Mesenchymal stem cell (in vitro differentiated cells and primary cell): ENCODE measurements around the gene ARID1B.

Source experiments
- DNase-seq: peaks from one replicate; pipeline ENCODE4 v3.0.0-alpha.2; 2013
- H2AFZ ChIP-seq: one replicate; pipeline ENCODE4 v1.6.1; 2013; ENCODE audit warnings: low read depth, mild to moderate bottlenecking, control low read depth, inconsistent platforms, low read length, moderate library complexity
- H2AK5ac ChIP-seq: 2 replicates; pipeline ENCODE4 v1.6.1; 2013; ENCODE audit warnings: low read length, moderate library complexity, mild to moderate bottlenecking, inconsistent platforms; ENCODE audit not compliant: severe bottlenecking
- H2BK120ac ChIP-seq: one replicate; pipeline ENCODE4 v1.6.1; 2013; ENCODE audit warnings: low read depth, mild to moderate bottlenecking, inconsistent platforms, low read length, moderate library complexity
- H2BK12ac ChIP-seq, 2 experiments: one replicate each; pipeline ENCODE4 v1.6.1; 2013; ENCODE audit warnings: inconsistent platforms in 2 of 2, low read length in 2 of 2, mild to moderate bottlenecking in 2 of 2, moderate library complexity in 2 of 2, control low read depth in 1 of 2
- H2BK15ac ChIP-seq: one replicate; pipeline ENCODE4 v1.6.1; 2013; ENCODE audit warnings: mild to moderate bottlenecking, low read depth, inconsistent platforms; ENCODE audit not compliant: poor library complexity, severe bottlenecking
- H2BK5ac ChIP-seq: 2 replicates; pipeline ENCODE4 v1.6.1; 2013; ENCODE audit warnings: low read depth, mild to moderate bottlenecking, low read length, control low read depth, inconsistent platforms; ENCODE audit not compliant: poor library complexity, severe bottlenecking
- H3K14ac ChIP-seq, 2 experiments: one replicate each; pipeline ENCODE4 v1.6.1; 2013; ENCODE audit warnings: inconsistent platforms in 2 of 2, low read length in 2 of 2, control low read depth in 1 of 2, mild to moderate bottlenecking in 1 of 2, moderate library complexity in 1 of 2
- H3K18ac ChIP-seq, 2 experiments: one replicate each; pipeline ENCODE4 v1.6.1; 2013; ENCODE audit warnings: inconsistent platforms in 2 of 2, low read length in 2 of 2, control low read depth in 1 of 2, low read depth in 1 of 2, mild to moderate bottlenecking in 1 of 2
- H3K23ac ChIP-seq, 2 experiments: one replicate each; pipeline ENCODE4 v1.6.1; 2013; ENCODE audit warnings: inconsistent platforms in 2 of 2, low read length in 2 of 2, mild to moderate bottlenecking in 2 of 2, moderate library complexity in 2 of 2, control low read depth in 1 of 2
- H3K27ac ChIP-seq: 2 replicates; pipeline ENCODE4 v1.5.1; 2013; ENCODE audit warnings: mild to moderate bottlenecking, moderate library complexity, low read length, control low read depth, inconsistent platforms; ENCODE audit not compliant: poor library complexity, severe bottlenecking
- H3K27me3 ChIP-seq, 2 experiments: 2 replicates each; pipeline versions ENCODE4 v1.6.1 to v1.7.0; 2013; ENCODE audit warnings: low read length in 2 of 2, mild to moderate bottlenecking in 2 of 2, moderate library complexity in 2 of 2, control low read depth in 1 of 2, inconsistent platforms in 1 of 2; ENCODE audit not compliant: control insufficient read depth in 1 of 2, insufficient read depth in 1 of 2
- H3K36me3 ChIP-seq, 2 experiments: 2 replicates each; pipeline versions ENCODE4 v1.6.1 to v1.7.0; 2013; ENCODE audit warnings: low read length in 2 of 2, control low read depth in 1 of 2, inconsistent platforms in 1 of 2, low read depth in 1 of 2, mild to moderate bottlenecking in 1 of 2; ENCODE audit not compliant: insufficient read depth in 2 of 2, control insufficient read depth in 1 of 2
- H3K4ac ChIP-seq, 2 experiments: one replicate each; pipeline ENCODE4 v1.6.1; 2013; ENCODE audit warnings: inconsistent platforms in 2 of 2, low read length in 2 of 2, mild to moderate bottlenecking in 2 of 2, moderate library complexity in 2 of 2, control low read depth in 1 of 2, low read depth in 1 of 2
- H3K4me1 ChIP-seq: 2 replicates; pipeline ENCODE4 v1.6.1; 2013; ENCODE audit warnings: low read depth, low read length, control low read depth; ENCODE audit not compliant: control insufficient read depth, insufficient read depth
- H3K4me2 ChIP-seq: 2 replicates; pipeline ENCODE4 v1.6.1; 2013; ENCODE audit warnings: low read length, mild to moderate bottlenecking, inconsistent platforms; ENCODE audit not compliant: poor library complexity, severe bottlenecking
- H3K4me3 ChIP-seq, 2 experiments: 2 replicates each; pipeline versions ENCODE4 v1.5.1 to v1.7.0; 2013; ENCODE audit warnings: low read length in 2 of 2, mild to moderate bottlenecking in 2 of 2, control low read depth in 1 of 2, low read depth in 1 of 2; ENCODE audit not compliant: insufficient read depth in 1 of 2
- H3K79me1 ChIP-seq: replicated peaks from 2 replicates; pipeline ENCODE4 v1.6.1; 2013; ENCODE audit warnings: mild to moderate bottlenecking, control low read depth, low read length, inconsistent platforms; ENCODE audit not compliant: poor library complexity, severe bottlenecking
- H3K9ac ChIP-seq: 2 replicates; pipeline ENCODE4 v1.7.0; 2013; ENCODE audit warnings: mild to moderate bottlenecking, low read length, moderate library complexity
- H3K9me3 ChIP-seq: 2 replicates; pipeline ENCODE4 v1.7.0; 2013; ENCODE audit warnings: mild to moderate bottlenecking, low read length; ENCODE audit not compliant: control insufficient read depth
- H4K8ac ChIP-seq: one replicate; pipeline ENCODE4 v1.6.1; 2013; ENCODE audit warnings: inconsistent platforms, mild to moderate bottlenecking, low read length, moderate library complexity
- H4K91ac ChIP-seq: one replicate; pipeline ENCODE4 v1.6.1; 2013; ENCODE audit warnings: mild to moderate bottlenecking, low read length, inconsistent platforms
- WGBS: methylation state at CpG from one replicate; pipeline ENCODE4 v1.1.7; 2013; ENCODE audit warnings: mixed read lengths; 5-methylcytosine and 5-hydroxymethylcytosine counted together

The ARID1B gene

DNA sequence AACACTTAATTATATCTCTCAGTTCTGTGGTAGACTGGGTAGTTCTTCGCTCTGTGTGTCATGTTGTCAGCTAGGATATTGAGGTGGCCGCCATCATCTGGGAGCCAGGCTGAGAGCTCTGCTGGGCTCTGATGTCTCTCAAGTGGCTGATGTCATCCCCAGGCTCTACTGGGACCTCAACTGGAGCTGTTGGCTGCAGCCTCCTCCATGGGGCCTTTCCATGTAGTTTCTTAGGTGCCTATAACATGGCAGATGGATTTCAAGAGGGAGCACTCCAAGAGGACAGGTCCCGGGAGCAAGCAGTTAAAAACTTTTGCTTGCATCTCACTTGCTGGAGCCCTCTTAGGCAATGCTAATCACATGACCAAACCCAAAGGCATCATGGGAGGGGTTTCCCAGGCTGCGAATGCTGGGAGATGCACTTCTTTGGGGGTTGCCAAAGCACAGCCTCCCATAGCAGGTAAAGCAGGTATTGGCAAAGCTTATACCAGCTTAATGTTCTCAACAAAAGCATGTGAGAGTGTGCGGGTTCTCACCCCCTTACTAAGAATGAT, 416.3 kb downstream of the ARID1B start:
- Histone ChIP-seq H3K14ac (no peak overlapping the region), H3K36me3 (peaks cover 44 to 86% of the 10 kb centered on the region in 2 experiments), H2AFZ (no peak overlapping the region), H3K79me1 (peaks cover 15% of the 10 kb centered on the region), H2AK5ac (no peak overlapping the region), H4K91ac (no peak overlapping the region), H2BK120ac (no peak overlapping the region), H3K4me1 (peaks cover 3% of the 10 kb centered on the region), H2BK15ac (no peak overlapping the region), H3K23ac (no peak overlapping the region), H3K4me3 (no peak overlapping the region), H3K27me3 (no peaks in the 10 kb centered on the region), H4K8ac (no peak overlapping the region), H3K4me2 (no peak overlapping the region), H2BK5ac (no peak overlapping the region), H3K9me3 (no peaks in the 10 kb centered on the region), H3K9ac (no peak overlapping the region), H3K4ac (no peak overlapping the region), H3K18ac (no peak overlapping the region), H2BK12ac (no peak overlapping the region), H3K27ac (no peak overlapping the region)
- WGBS: 92% methylated on average over 5 of the region's 5 CpGs
- DNase-seq: no peak

DNA sequence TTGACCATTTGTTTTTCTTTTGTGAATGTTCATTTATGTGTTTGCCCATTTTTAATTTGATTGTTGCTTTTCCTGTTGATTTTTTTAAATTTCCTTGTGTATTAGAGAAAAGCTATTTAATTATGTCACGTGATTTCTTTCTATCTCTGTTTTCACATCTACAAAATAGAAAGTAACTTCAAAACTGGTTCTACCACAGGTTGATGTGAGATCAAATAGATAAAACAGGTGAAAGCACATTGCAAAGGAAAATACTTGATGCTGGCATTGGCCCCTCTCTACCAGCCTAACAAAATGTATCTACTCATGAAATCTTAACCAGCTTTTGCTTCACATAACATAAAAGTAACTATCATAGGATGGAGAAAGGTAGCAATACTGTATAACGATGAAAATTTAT, 416.9 kb downstream of the ARID1B start:
- H3K4ac ChIP-seq: no peak overlapping the region
- no peak overlapping the region for H3K23ac ChIP-seq
- H4K91ac ChIP-seq: no peak overlapping the region
- no peak overlapping the region for H2BK15ac ChIP-seq
- H3K4me2 ChIP-seq: no peak overlapping the region
- H3K4me1 ChIP-seq: peaks cover 3% of the 10 kb centered on the region
- H3K14ac ChIP-seq: no peak overlapping the region
- no peaks in the 10 kb centered on the region for H3K27me3 ChIP-seq
- no peaks in the 10 kb centered on the region for H3K9me3 ChIP-seq
- H4K8ac ChIP-seq: no peak overlapping the region
- H2BK12ac ChIP-seq: no peak overlapping the region
- no peak overlapping the region for H3K27ac ChIP-seq
- no peak overlapping the region for H3K4me3 ChIP-seq
- no peak overlapping the region for H2BK120ac ChIP-seq
- no peak overlapping the region for H2AFZ ChIP-seq
- H2AK5ac ChIP-seq: no peak overlapping the region
- no CpG with 5 or more reads among the region's 2 CpGs for WGBS
- H3K9ac ChIP-seq: no peak overlapping the region
- peaks cover 15% of the 10 kb centered on the region for H3K79me1 ChIP-seq
- DNase-seq: no peak
- H2BK5ac ChIP-seq: no peak overlapping the region
- H3K36me3 ChIP-seq: peaks cover 47 to 82% of the 10 kb centered on the region in 2 experiments
- H3K18ac ChIP-seq: no peak overlapping the region

DNA sequence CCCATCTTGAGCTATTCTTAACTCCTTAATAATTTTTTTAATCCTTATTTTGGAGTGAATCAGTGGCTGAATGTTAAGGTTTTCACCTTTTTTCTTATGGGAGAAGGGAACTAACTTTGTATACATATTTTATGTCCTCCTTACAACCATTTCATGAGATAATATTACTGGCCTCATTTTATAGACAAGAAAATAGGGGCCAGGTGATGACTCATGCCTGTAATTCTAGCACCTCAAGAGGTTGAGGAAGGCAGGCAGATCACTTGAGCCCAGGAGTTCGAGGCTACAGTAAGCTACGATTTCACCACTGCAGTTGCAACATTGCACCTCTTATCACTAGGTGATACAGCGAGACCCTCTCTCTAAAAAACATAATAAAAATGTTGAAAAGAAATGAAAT, 417.5 kb downstream of the ARID1B start:
- Histone ChIP-seq H2BK5ac (no peak overlapping the region), H3K23ac (no peak overlapping the region), H3K79me1 (peaks cover 13% of the 10 kb centered on the region), H3K4me1 (peaks cover 3% of the 10 kb centered on the region), H3K9ac (no peak overlapping the region), H2AK5ac (no peak overlapping the region), H3K4me3 (no peak overlapping the region), H3K4me2 (no peak overlapping the region), H2AFZ (no peak overlapping the region), H3K36me3 (peaks cover 45 to 77% of the 10 kb centered on the region in 2 experiments), H3K27me3 (no peaks in the 10 kb centered on the region), H2BK120ac (no peak overlapping the region), H2BK15ac (no peak overlapping the region), H3K14ac (no peak overlapping the region), H3K4ac (no peak overlapping the region), H3K18ac (no peak overlapping the region), H3K27ac (no peak overlapping the region), H2BK12ac (no peak overlapping the region), H4K8ac (no peak overlapping the region), H3K9me3 (no peaks in the 10 kb centered on the region), H4K91ac (no peak overlapping the region)
- 93% methylated on average over 2 of the region's 3 CpGs for WGBS
- DNase-seq: no peak

DNA sequence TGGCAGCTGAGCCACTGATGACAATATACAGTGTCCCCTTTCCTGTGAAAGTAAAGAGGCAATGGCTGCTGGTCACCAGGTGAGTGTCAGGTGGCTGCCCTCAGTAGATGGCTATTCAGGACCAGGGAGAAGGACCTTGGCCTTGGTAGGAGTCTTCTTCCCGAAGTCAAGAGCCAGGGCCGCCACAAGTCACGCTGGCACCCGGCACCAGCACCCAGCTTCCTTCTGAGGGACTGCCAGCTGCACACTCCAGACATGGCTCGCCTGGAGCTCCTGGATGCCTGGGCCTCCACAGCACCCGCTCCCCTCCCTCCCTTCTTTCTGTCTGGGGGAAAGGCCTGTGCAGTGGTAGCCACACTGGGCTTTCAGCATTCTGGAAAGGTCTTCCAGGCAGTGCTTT, 419.2 kb downstream of the ARID1B start:
- no peak for DNase-seq
- Histone ChIP-seq H2AFZ (no peak overlapping the region), H2BK5ac (no peak overlapping the region), H4K91ac (no peak overlapping the region), H3K14ac (no peak overlapping the region), H3K27ac (no peak overlapping the region), H3K36me3 (peaks cover 44 to 75% of the 10 kb centered on the region in 2 experiments), H3K18ac (no peak overlapping the region), H3K23ac (no peak overlapping the region), H2BK12ac (no peak overlapping the region), H3K4me1 (peaks cover 3% of the 10 kb centered on the region), H3K4me3 (no peak overlapping the region), H2BK15ac (no peak overlapping the region), H4K8ac (no peak overlapping the region), H2AK5ac (no peak overlapping the region), H2BK120ac (no peak overlapping the region), H3K4me2 (no peak overlapping the region), H3K9ac (no peak overlapping the region), H3K79me1 (peaks cover 18% of the 10 kb centered on the region), H3K27me3 (no peaks in the 10 kb centered on the region), H3K4ac (no peak overlapping the region), H3K9me3 (no peaks in the 10 kb centered on the region)
- 90% methylated on average over 6 of the region's 6 CpGs for WGBS
